H9 (cell line): ENCODE data around the gene KCNJ12. TPM values are rescaled to one million over a fixed set of nuclear protein-coding genes. Genes with fewer than 3 reads are reported as not detected.
"Not testable (repeated sequence)": the region's sequence is repeated elsewhere in the genome, so short reads cannot be mapped to it uniquely, and the experiment has no call there.

Experiments used
- DNase-seq: peaks from one replicate; pipeline ENCODE4 v3.0.0-alpha.2; 2017
- H2AFZ ChIP-seq: one replicate; pipeline ENCODE4 v1.6.1; 2013; ENCODE audit warnings: mild to moderate bottlenecking, low read length, control low read depth, moderate library complexity
- H2AK5ac ChIP-seq: 2 replicates; pipeline ENCODE4 v1.6.1; 2013; ENCODE audit warnings: low read length, control low read depth, mixed read lengths; ENCODE audit not compliant: insufficient read length
- H2BK120ac ChIP-seq: one replicate; pipeline ENCODE4 v1.6.1; 2013; ENCODE audit warnings: low read depth, mild to moderate bottlenecking, low read length, control low read depth, inconsistent platforms; ENCODE audit not compliant: poor library complexity, severe bottlenecking
- H2BK12ac ChIP-seq: 2 replicates; pipeline ENCODE4 v1.6.1; 2013; ENCODE audit warnings: low read length, control low read depth, mixed read lengths, low read depth; ENCODE audit not compliant: insufficient read length
- H2BK15ac ChIP-seq: 2 replicates; pipeline ENCODE4 v1.6.1; 2013; ENCODE audit warnings: low read depth, low read length, control low read depth
- H2BK20ac ChIP-seq: one replicate; pipeline ENCODE4 v1.6.1; 2013; ENCODE audit warnings: low read depth, mild to moderate bottlenecking, low read length, control low read depth, inconsistent platforms; ENCODE audit not compliant: poor library complexity, severe bottlenecking
- H2BK5ac ChIP-seq: 2 replicates; pipeline ENCODE4 v1.6.1; 2013; ENCODE audit warnings: low read length, control low read depth, mixed read lengths; ENCODE audit not compliant: insufficient read length
- H3K14ac ChIP-seq: 2 replicates; pipeline ENCODE4 v1.6.1; 2013; ENCODE audit warnings: low read length, control low read depth; ENCODE audit not compliant: insufficient read depth
- H3K18ac ChIP-seq: 2 replicates; pipeline ENCODE4 v1.6.1; 2013; ENCODE audit warnings: low read depth, mild to moderate bottlenecking, mixed read lengths, low read length, control low read depth; ENCODE audit not compliant: insufficient read length
- H3K23ac ChIP-seq: 2 replicates; pipeline ENCODE4 v1.6.1; 2013; ENCODE audit warnings: low read length, control low read depth, mixed read lengths, low read depth; ENCODE audit not compliant: insufficient read length
- H3K23me2 ChIP-seq: 2 replicates; pipeline ENCODE4 v1.6.1; 2013; ENCODE audit warnings: low read depth, mild to moderate bottlenecking, mixed read lengths, low read length, control low read depth; ENCODE audit not compliant: insufficient read length, poor library complexity, severe bottlenecking
- H3K27ac ChIP-seq: 2 replicates; pipeline ENCODE4 v1.5.1; 2013; ENCODE audit warnings: low read length, control low read depth, mixed read lengths, low read depth; ENCODE audit not compliant: insufficient read length
- H3K27me3 ChIP-seq: 2 replicates; pipeline ENCODE4 v1.6.1; 2013; ENCODE audit warnings: low read length, control low read depth, inconsistent platforms; ENCODE audit not compliant: insufficient read depth
- H3K4ac ChIP-seq: 2 replicates; pipeline ENCODE4 v1.6.1; 2013; ENCODE audit warnings: low read depth, mild to moderate bottlenecking, control low read depth, inconsistent platforms, low read length, moderate library complexity
- H3K4me1 ChIP-seq: 2 replicates; pipeline ENCODE4 v1.6.1; 2013; ENCODE audit warnings: low read length, control low read depth, inconsistent platforms; ENCODE audit not compliant: insufficient read depth
- H3K4me2 ChIP-seq: 2 replicates; pipeline ENCODE4 v1.6.1; 2013; ENCODE audit warnings: low read length, control low read depth, mixed read lengths; ENCODE audit not compliant: insufficient read length, insufficient read depth
- H3K56ac ChIP-seq: 2 replicates; pipeline ENCODE4 v1.6.1; 2013; ENCODE audit warnings: low read depth, mild to moderate bottlenecking, mixed read lengths, low read length, control low read depth; ENCODE audit not compliant: insufficient read length
- H3K79me1 ChIP-seq: 2 replicates; pipeline ENCODE4 v1.6.1; 2013; ENCODE audit warnings: low read depth, mild to moderate bottlenecking, moderate library complexity, low read length, control low read depth, inconsistent platforms; ENCODE audit not compliant: insufficient read depth, poor library complexity, severe bottlenecking
- H3K79me2 ChIP-seq: 2 replicates; pipeline ENCODE4 v1.6.1; 2013; ENCODE audit warnings: low read length, control low read depth, inconsistent platforms; ENCODE audit not compliant: insufficient read depth
- H3K9ac ChIP-seq: 2 replicates; pipeline ENCODE4 v1.6.1; 2013; ENCODE audit warnings: low read length, control low read depth, mixed read lengths; ENCODE audit not compliant: insufficient read length; ENCODE audit errors: extremely low read depth
- H3K9me3 ChIP-seq: one replicate; pipeline ENCODE4 v1.6.1; 2013; ENCODE audit warnings: low read depth, low read length, inconsistent platforms; ENCODE audit not compliant: control insufficient read depth
- H3T11ph ChIP-seq: one replicate; pipeline ENCODE4 v1.6.1; 2013; ENCODE audit warnings: mild to moderate bottlenecking, low read length, control low read depth, inconsistent platforms
- H4K20me1 ChIP-seq: one replicate; pipeline ENCODE4 v1.6.1; 2013; ENCODE audit not compliant: control insufficient read depth, insufficient read length, insufficient read depth
- H4K5ac ChIP-seq: 2 replicates; pipeline ENCODE4 v1.6.1; 2013; ENCODE audit warnings: low read depth, mild to moderate bottlenecking, mixed read lengths, low read length, control low read depth; ENCODE audit not compliant: insufficient read length
- H4K8ac ChIP-seq: replicated peaks from 2 replicates; pipeline ENCODE4 v1.6.1; 2013; ENCODE audit warnings: low read length, control low read depth, mixed read lengths, low read depth; ENCODE audit not compliant: insufficient read length
- H4K91ac ChIP-seq: 2 replicates; pipeline ENCODE4 v1.6.1; 2013; ENCODE audit warnings: low read depth, mild to moderate bottlenecking, moderate library complexity, mixed read lengths, low read length, control low read depth; ENCODE audit not compliant: insufficient read length
- H3K27ac Mint-ChIP-seq, 3 experiments: 2 replicates in 2 of 3; 3 replicates in 1 of 3; pipeline ENCODE4 v1.8.0; 2020 to 2021; ENCODE audit warnings: mixed read lengths in 3 of 3, mild to moderate bottlenecking in 1 of 3, moderate library complexity in 1 of 3
- H3K27me3 Mint-ChIP-seq: 2 replicates; pipeline ENCODE4 v1.8.0; 2021; ENCODE audit warnings: low read depth, mild to moderate bottlenecking, moderate library complexity, mixed read lengths
- H3K36me3 Mint-ChIP-seq, 3 experiments: 2 replicates in 2 of 3; 3 replicates in 1 of 3; pipeline ENCODE4 v1.8.0; 2020 to 2021; ENCODE audit warnings: low read depth in 3 of 3, mixed read lengths in 3 of 3; ENCODE audit not compliant: insufficient read depth in 1 of 3
- H3K4me1 Mint-ChIP-seq, 2 experiments: 2 replicates each; pipeline ENCODE4 v1.8.0; 2020; ENCODE audit warnings: mixed read lengths in 2 of 2
- H3K4me3 Mint-ChIP-seq, 2 experiments: 2 replicates in 1 of 2; 3 replicates in 1 of 2; pipeline ENCODE4 v1.8.0; 2020 to 2021; ENCODE audit warnings: mild to moderate bottlenecking in 2 of 2, mixed read lengths in 2 of 2, moderate library complexity in 1 of 2
- H3K9me3 Mint-ChIP-seq, 2 experiments: 2 replicates in 1 of 2; 3 replicates in 1 of 2; pipeline ENCODE4 v1.8.0; 2020; ENCODE audit warnings: mild to moderate bottlenecking in 2 of 2, mixed read lengths in 2 of 2, moderate library complexity in 1 of 2
- WGBS: extraction: QIAGEN DNeasy Blood & Tissue Kit; methylation state at CpG from one replicate; pipeline ENCODE4 v1.1.7; 2013; ENCODE audit warnings: missing lambda C conversion rate, low lambda C conversion rate, mixed read lengths; ENCODE audit not compliant: insufficient read length; ENCODE audit errors: extremely low coverage; 5-methylcytosine and 5-hydroxymethylcytosine counted together
- total RNA-seq: library from RNA; stranded (reverse); gene quantifications from 2 replicates; pipeline ENCODE4 v1.2.1, GENCODE V29; 2021

The KCNJ12 gene
- total RNA-seq, 1 experiment from 2014 or later = 0.39 TPM

DNA sequence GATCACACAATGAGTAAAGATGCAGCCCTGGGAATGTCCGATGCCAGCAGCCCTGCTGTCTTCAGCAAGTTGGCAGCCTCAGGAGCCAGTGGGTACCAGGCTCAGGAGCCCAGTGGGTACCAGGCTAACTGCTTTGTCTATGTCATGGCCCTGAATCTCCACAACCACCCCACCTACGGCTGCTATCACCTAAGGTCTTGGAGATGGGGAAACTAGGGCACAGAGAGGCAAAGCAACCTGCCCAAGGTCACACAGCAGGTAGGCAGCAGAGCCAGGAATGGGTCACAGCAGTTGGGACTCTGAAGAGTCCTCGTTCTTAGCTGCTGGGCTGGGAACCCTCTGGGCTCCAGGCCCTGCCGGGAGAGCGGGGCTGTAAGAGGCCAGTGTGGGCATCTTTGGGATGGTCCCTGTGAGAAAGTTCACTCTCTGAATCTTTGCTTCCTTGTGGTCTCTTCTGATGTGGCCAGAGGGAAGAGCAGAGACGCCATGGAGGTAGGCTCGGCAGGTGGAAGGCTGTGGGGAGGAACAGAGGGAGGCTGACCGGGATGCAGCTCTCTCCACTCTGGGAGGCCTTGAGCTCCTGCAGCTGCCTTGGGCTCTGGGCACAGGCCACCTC lies 34.1 kb upstream of the KCNJ12 start:
- not testable (repeated sequence) for H3K27ac ChIP-seq, H2BK15ac ChIP-seq, H3K79me1 ChIP-seq, H2AFZ ChIP-seq, H3K4me3 Mint-ChIP-seq, H2BK12ac ChIP-seq, H3K4me1 ChIP-seq, H4K91ac ChIP-seq, H3K27me3 ChIP-seq, H2BK20ac ChIP-seq, H2AK5ac ChIP-seq, H3K18ac ChIP-seq, DNase-seq, H3T11ph ChIP-seq, H3K36me3 Mint-ChIP-seq, H4K8ac ChIP-seq, H4K5ac ChIP-seq, H3K9me3 ChIP-seq, H3K23me2 ChIP-seq, H3K56ac ChIP-seq, H3K9ac ChIP-seq, H2BK5ac ChIP-seq, H3K4me1 Mint-ChIP-seq, H2BK120ac ChIP-seq, H3K14ac ChIP-seq, H4K20me1 ChIP-seq, H3K23ac ChIP-seq, H3K4ac ChIP-seq, H3K79me2 ChIP-seq, H3K27me3 Mint-ChIP-seq, H3K4me2 ChIP-seq
- WGBS = no CpG with 5 or more reads among the region's 8 CpGs
- Mint-ChIP-seq H3K27ac (peak overlapping the region in 1 of 3 experiments; percentile 31; a peak in 1 of 7 replicates), H3K9me3 (peaks cover 14 to 17% of the 10 kb centered on the region in 2 experiments)

DNA sequence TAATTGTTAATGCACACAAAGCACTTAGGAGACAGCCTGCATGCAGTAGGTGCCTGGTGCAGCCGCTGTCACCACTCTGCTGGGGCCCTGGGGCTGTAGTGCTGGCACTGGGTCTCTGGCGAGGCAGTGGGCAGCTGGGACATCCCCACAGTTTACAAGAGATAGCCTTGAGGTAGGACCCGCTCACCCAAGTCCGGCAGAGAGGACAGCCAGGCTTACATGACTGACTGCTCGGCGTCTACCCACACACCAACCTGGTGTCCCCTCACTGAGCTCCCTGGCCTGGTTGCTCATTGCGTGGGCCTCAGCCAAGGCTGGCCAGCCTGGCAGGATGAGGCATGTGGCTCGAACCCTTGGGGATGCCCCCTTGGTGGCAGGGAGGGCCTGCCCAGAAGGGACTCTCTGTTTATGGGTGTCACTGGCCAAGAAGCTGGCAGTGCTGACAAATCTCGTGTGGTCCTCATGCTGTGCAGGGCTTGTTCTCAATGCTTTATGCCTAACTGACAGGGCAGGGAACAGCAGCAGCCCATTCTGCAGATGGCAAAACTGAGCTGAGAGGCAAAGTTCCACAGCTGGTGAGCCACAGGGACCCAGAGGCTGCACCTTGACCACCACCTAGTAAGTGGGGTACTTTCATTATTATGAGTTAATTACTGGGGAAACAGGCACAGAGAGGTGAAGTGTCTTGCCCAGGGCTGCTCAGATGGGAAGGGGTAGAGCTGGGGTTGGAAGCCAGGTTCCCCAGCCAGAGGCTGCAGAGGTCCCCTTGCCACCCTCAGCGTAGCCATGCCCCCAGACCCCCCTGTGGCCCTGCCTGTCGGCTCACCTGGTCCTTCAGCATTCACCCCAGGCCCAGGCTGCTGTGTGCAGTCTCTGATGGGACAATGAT lies 32.9 kb upstream of the KCNJ12 start:
- not testable (repeated sequence) for H3K23me2 ChIP-seq, H4K91ac ChIP-seq, H3K27ac ChIP-seq, H3K18ac ChIP-seq, H4K20me1 ChIP-seq, H2BK20ac ChIP-seq, H3K79me1 ChIP-seq, H3K23ac ChIP-seq, H3K27ac Mint-ChIP-seq, H2AFZ ChIP-seq, H3K4me3 Mint-ChIP-seq, H4K8ac ChIP-seq, H3K56ac ChIP-seq, H3K9ac ChIP-seq, H3K27me3 ChIP-seq, DNase-seq, H2BK12ac ChIP-seq, H3K14ac ChIP-seq, H3K27me3 Mint-ChIP-seq, H3K4me1 ChIP-seq, H3K4ac ChIP-seq, H3K4me1 Mint-ChIP-seq, H2BK120ac ChIP-seq, H3T11ph ChIP-seq, H2AK5ac ChIP-seq, H2BK15ac ChIP-seq, H2BK5ac ChIP-seq, H3K4me2 ChIP-seq, H4K5ac ChIP-seq, H3K36me3 Mint-ChIP-seq, H3K79me2 ChIP-seq, H3K9me3 ChIP-seq
- H3K9me3 Mint-ChIP-seq = peaks cover 9 to 12% of the 10 kb centered on the region in 2 experiments
- WGBS = no CpG with 5 or more reads among the region's 11 CpGs
